HG02870 (cell line): ENCODE measurements around the gene SRBD1.

ENCODE experiments used
- ATAC-seq: cut with Tn5 transposase; IDR thresholded peaks from one replicate; pipeline ENCODE4 v1.9.1; 2021; ENCODE audit warnings: mild to moderate bottlenecking, moderate library complexity; ENCODE audit not compliant: unreplicated experiment

Gene SRBD1

GRCh38 chr2:45634223-45634622, 23.2 kb upstream of the SRBD1 start:
- no peak for ATAC-seq

GRCh38 chr2:45631955-45632354, 20.9 kb upstream of the SRBD1 start:
- ATAC-seq: no peak

GRCh38 chr2:45631319-45631718, 20.3 kb upstream of the SRBD1 start:
- ATAC-seq: no peak

- ATAC-seq: no peak
Measured at GRCh38 chr2:45629971-45630370, 18.9 kb upstream of the SRBD1 start.

- no peak for ATAC-seq
Measured at GRCh38 chr2:45627911-45628310, 16.8 kb upstream of the SRBD1 start.

- no peak for ATAC-seq
Measured at GRCh38 chr2:45626387-45627221, 15.5 kb upstream of the SRBD1 start.

GRCh38 chr2:45625824-45626223, 14.8 kb upstream of the SRBD1 start:
- no peak for ATAC-seq

GRCh38 chr2:45623098-45623497, 12.0 kb upstream of the SRBD1 start:
- ATAC-seq: no peak

GRCh38 chr2:45622336-45623075, 11.4 kb upstream of the SRBD1 start:
- ATAC-seq: no peak

GRCh38 chr2:45617496-45617895, 6.4 kb upstream of the SRBD1 start:
- ATAC-seq: no peak

GRCh38 chr2:45616658-45617411, 5.8 kb upstream of the SRBD1 start:
- no peak for ATAC-seq

GRCh38 chr2:45614871-45615415, 3.9 kb upstream of the SRBD1 start:
- ATAC-seq: no peak

GRCh38 chr2:45614330-45614729, 3.3 kb upstream of the SRBD1 start:
- no peak for ATAC-seq

GRCh38 chr2:45612731-45613130, 1.7 kb upstream of the SRBD1 start:
- ATAC-seq: no peak

- ATAC-seq: no peak
Measured at GRCh38 chr2:45612285-45612684, 1.2 kb upstream of the SRBD1 start.

GRCh38 chr2:45610281-45611019, 617 bp downstream of the SRBD1 start:
- ATAC-seq: peak; percentile 38

GRCh38 chr2:45607701-45608100, 3.4 kb downstream of the SRBD1 start:
- ATAC-seq: no peak

- ATAC-seq: no peak
Measured at GRCh38 chr2:45606796-45607195, 4.3 kb downstream of the SRBD1 start.

- ATAC-seq: no peak
Measured at GRCh38 chr2:45605116-45605515, 6.0 kb downstream of the SRBD1 start.

- no peak for ATAC-seq
Measured at GRCh38 chr2:45602624-45603023, 8.4 kb downstream of the SRBD1 start.

GRCh38 chr2:45598545-45598944, 12.5 kb downstream of the SRBD1 start:
- ATAC-seq: no peak
